ENCODE data around the gene METTL9. TPM values are rescaled to one million over a fixed set of nuclear protein-coding genes. Genes with fewer than 3 reads are reported as not detected.
"Not testable (repeated sequence)": the region's sequence is repeated elsewhere in the genome, so short reads cannot be mapped to it uniquely, and the experiment has no call there.

The METTL9 gene
- total RNA-seq, 1 donor from 2014 or later, result 108 TPM

- DNase-seq, result no peak
- peaks cover 16% of the 10 kb centered on the region for H3K4me1 Mint-ChIP-seq (ENCODE audit: low read depth, unreplicated experiment)
- no peak overlapping the region for H3K4me3 Mint-ChIP-seq (ENCODE audit: unreplicated experiment)
- H3K27me3 Mint-ChIP-seq (ENCODE audit: unreplicated experiment), result no peaks in the 10 kb centered on the region
- H3K9me3 Mint-ChIP-seq (ENCODE audit: unreplicated experiment), result peaks cover 5% of the 10 kb centered on the region
- H3K36me3 Mint-ChIP-seq (ENCODE audit: unreplicated experiment), result no peaks in the 10 kb centered on the region
- TF ChIP-seq, protein P1, sequence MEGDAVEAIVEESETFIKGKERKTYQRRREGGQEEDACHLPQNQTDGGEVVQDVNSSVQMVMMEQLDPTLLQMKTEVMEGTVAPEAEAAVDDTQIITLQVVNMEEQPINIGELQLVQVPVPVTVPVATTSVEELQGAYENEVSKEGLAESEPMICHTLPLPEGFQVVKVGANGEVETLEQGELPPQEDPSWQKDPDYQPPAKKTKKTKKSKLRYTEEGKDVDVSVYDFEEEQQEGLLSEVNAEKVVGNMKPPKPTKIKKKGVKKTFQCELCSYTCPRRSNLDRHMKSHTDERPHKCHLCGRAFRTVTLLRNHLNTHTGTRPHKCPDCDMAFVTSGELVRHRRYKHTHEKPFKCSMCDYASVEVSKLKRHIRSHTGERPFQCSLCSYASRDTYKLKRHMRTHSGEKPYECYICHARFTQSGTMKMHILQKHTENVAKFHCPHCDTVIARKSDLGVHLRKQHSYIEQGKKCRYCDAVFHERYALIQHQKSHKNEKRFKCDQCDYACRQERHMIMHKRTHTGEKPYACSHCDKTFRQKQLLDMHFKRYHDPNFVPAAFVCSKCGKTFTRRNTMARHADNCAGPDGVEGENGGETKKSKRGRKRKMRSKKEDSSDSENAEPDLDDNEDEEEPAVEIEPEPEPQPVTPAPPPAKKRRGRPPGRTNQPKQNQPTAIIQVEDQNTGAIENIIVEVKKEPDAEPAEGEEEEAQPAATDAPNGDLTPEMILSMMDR (IDR thresholded peaks at IDR 0.05; ENCODE audit: partially characterized antibody, unreplicated experiment), result no peak
- H3K27ac Mint-ChIP-seq (ENCODE audit: unreplicated experiment), result no peak overlapping the region
These were observed 4.6 kb downstream of the METTL9 start for GRCh38 chr16:21603928-21604327.

- not testable (repeated sequence) for H3K27me3 Mint-ChIP-seq (ENCODE audit: unreplicated experiment); H3K27ac Mint-ChIP-seq (ENCODE audit: unreplicated experiment); H3K36me3 Mint-ChIP-seq (ENCODE audit: unreplicated experiment); H3K4me3 Mint-ChIP-seq (ENCODE audit: unreplicated experiment); H3K9me3 Mint-ChIP-seq (ENCODE audit: unreplicated experiment); DNase-seq
- peaks cover 23% of the 10 kb centered on the region for H3K4me1 Mint-ChIP-seq (ENCODE audit: low read depth, unreplicated experiment)
These were observed 6.5 kb downstream of the METTL9 start for GRCh38 chr16:21605848-21606247.

- Mint-ChIP-seq H3K9me3 (ENCODE audit: unreplicated experiment) (no peaks in the 10 kb centered on the region), H3K27me3 (ENCODE audit: unreplicated experiment) (no peaks in the 10 kb centered on the region), H3K4me3 (ENCODE audit: unreplicated experiment) (no peak overlapping the region), H3K36me3 (ENCODE audit: unreplicated experiment) (no peaks in the 10 kb centered on the region), H3K4me1 (ENCODE audit: low read depth, unreplicated experiment) (peaks cover 20% of the 10 kb centered on the region), H3K27ac (ENCODE audit: unreplicated experiment) (no peak overlapping the region)
- TF ChIP-seq, protein P1 (IDR thresholded peaks at IDR 0.05; ENCODE audit: partially characterized antibody, unreplicated experiment), result no peak
- DNase-seq, result no peak
These were observed 9.4 kb downstream of the METTL9 start for GRCh38 chr16:21608639-21609328.

- Mint-ChIP-seq H3K27me3 (ENCODE audit: unreplicated experiment) (no peaks in the 10 kb centered on the region), H3K4me3 (ENCODE audit: unreplicated experiment) (no peak overlapping the region), H3K9me3 (ENCODE audit: unreplicated experiment) (no peaks in the 10 kb centered on the region), H3K4me1 (ENCODE audit: low read depth, unreplicated experiment) (peaks cover 19% of the 10 kb centered on the region), H3K27ac (ENCODE audit: unreplicated experiment) (no peak overlapping the region), H3K36me3 (ENCODE audit: unreplicated experiment) (no peaks in the 10 kb centered on the region)
- DNase-seq, result no peak
- TF ChIP-seq, protein P1 (IDR thresholded peaks at IDR 0.05; ENCODE audit: partially characterized antibody, unreplicated experiment), result no peak
These were observed 10.7 kb downstream of the METTL9 start for GRCh38 chr16:21610006-21610544.

- Mint-ChIP-seq H3K4me1 (ENCODE audit: low read depth, unreplicated experiment) (peaks cover 19% of the 10 kb centered on the region), H3K4me3 (ENCODE audit: unreplicated experiment) (no peak overlapping the region), H3K27ac (ENCODE audit: unreplicated experiment) (no peak overlapping the region), H3K36me3 (ENCODE audit: unreplicated experiment) (no peaks in the 10 kb centered on the region), H3K27me3 (ENCODE audit: unreplicated experiment) (no peaks in the 10 kb centered on the region), H3K9me3 (ENCODE audit: unreplicated experiment) (no peaks in the 10 kb centered on the region)
- DNase-seq, result no peak
- TF ChIP-seq, protein P1 (IDR thresholded peaks at IDR 0.05; ENCODE audit: partially characterized antibody, unreplicated experiment), result no peak
These were observed 11.4 kb downstream of the METTL9 start for GRCh38 chr16:21610766-21611165.
